HepG2 (cell line): ENCODE results near the gene MOBP. TPM values are rescaled to one million over a fixed set of nuclear protein-coding genes. Genes with fewer than 3 reads are reported as not detected.
A peak's percentile ranks its signal among the peaks of the same experiment; 100 is the strongest.
"Not testable (repeated sequence)": the region's sequence is repeated elsewhere in the genome, so short reads cannot be mapped to it uniquely, and the experiment has no call there.

Experiments used
- ATAC-seq: fragments of 200-7000 bp; cut with Tn5 transposase; 3 replicates; pipeline ENCODE4 v1.9.1; 2020; ENCODE audit warnings: mild to moderate bottlenecking, moderate library complexity
- BruUV-seq: library from RNA; stranded (reverse); fragments of 400-500 nt; replicated peaks from 2 replicates; lab custom pipeline; 2021; lab: Mats Ljungman, UMichigan
- CTCF ChIA-PET: fragments of 300-600 bp; formaldehyde crosslinking; extraction: SDS; loops from one replicate; lab custom pipeline; 2021; ENCODE audit warnings: low total read pairs, inconsistent platforms, low intra/inter-chr PET ratio; lab: Yijun Ruan, JAX
- POLR2A ChIA-PET: fragments of 350-600 bp; sonication (Branson Sonifier 250); formaldehyde crosslinking; loops from one replicate; lab custom pipeline; 2020; ENCODE audit warnings: antibody characterized with exemption, inconsistent platforms; lab: Yijun Ruan, JAX
- DNase-seq: peaks from one replicate; pipeline ENCODE4 v3.0.0-alpha.2; 2015; ENCODE audit warnings: low spot score
- FAIRE-seq: peaks from 3 replicates; lab custom pipeline; 2011; peaks lifted over from hg19 to GRCh38; lab: Jason Lieb, UNC
- H2AFZ ChIP-seq: one replicate; pipeline ENCODE4 v1.6.1; 2011; ENCODE audit warnings: low read length, inconsistent platforms
- H3K27ac ChIP-seq: fragments of 300-600 bp; 3 replicates; pipeline ENCODE4 v1.8.0; 2011; ENCODE audit warnings: mixed run types, mild to moderate bottlenecking, mixed read lengths, low read length, inconsistent platforms; ENCODE audit not compliant: insufficient read depth; ENCODE audit errors: extremely low read length
- H3K27me3 ChIP-seq, 2 experiments: fragments of 200-600 bp in 1 of 2; 2 replicates in 1 of 2; 3 replicates in 1 of 2; pipeline versions ENCODE4 v1.6.0 to v1.8.0; 2011; ENCODE audit warnings: low read length in 2 of 2, mild to moderate bottlenecking in 2 of 2, moderate library complexity in 2 of 2, inconsistent platforms in 1 of 2; ENCODE audit not compliant: insufficient read depth in 2 of 2, control insufficient read depth in 1 of 2
- H3K36me3 ChIP-seq, 2 experiments: fragments of 200-600 bp in 1 of 2; replicated peaks in 1 of 2; 2 replicates in 1 of 2; 3 replicates in 1 of 2; pipeline versions ENCODE4 v1.5.1 to v1.8.0; 2011; ENCODE audit warnings: low read length in 2 of 2, inconsistent platforms in 1 of 2; ENCODE audit not compliant: insufficient read depth in 2 of 2, control insufficient read depth in 1 of 2
- H3K4me1 ChIP-seq: 2 replicates; pipeline ENCODE4 v1.5.1; 2012; ENCODE audit warnings: low read length, inconsistent platforms; ENCODE audit not compliant: insufficient read depth
- H3K4me2 ChIP-seq: 2 replicates; pipeline ENCODE4 v1.6.0; 2011; ENCODE audit warnings: low read depth, low read length, inconsistent platforms
- H3K4me3 ChIP-seq, 3 experiments: fragments of 200-600 bp in 1 of 3; sonication (generic), shearing (Covaris generic) in 1 of 3; replicated peaks in 1 of 3; 2 replicates each; pipeline ENCODE4 v1.5.1; 2011 to 2016; ENCODE audit warnings: low read length in 3 of 3, inconsistent platforms in 2 of 3, low read depth in 2 of 3, mild to moderate bottlenecking in 2 of 3, control low read depth in 1 of 3, mixed read lengths in 1 of 3; ENCODE audit not compliant: insufficient read depth in 1 of 3
- H3K79me2 ChIP-seq: one replicate; pipeline ENCODE4 v1.6.1; 2011; ENCODE audit warnings: low read length, inconsistent platforms; ENCODE audit not compliant: insufficient read depth
- H3K9ac ChIP-seq: 2 replicates; pipeline ENCODE4 v1.6.0; 2011; ENCODE audit warnings: mild to moderate bottlenecking, low read depth, low read length, inconsistent platforms; ENCODE audit not compliant: insufficient read depth
- H3K9me3 ChIP-seq: 2 replicates; pipeline ENCODE4 v1.5.1; 2012; ENCODE audit warnings: mild to moderate bottlenecking, low read length
- H4K20me1 ChIP-seq: 2 replicates; pipeline ENCODE4 v1.6.0; 2011; ENCODE audit warnings: inconsistent platforms, mild to moderate bottlenecking, low read length, moderate library complexity; ENCODE audit not compliant: insufficient read depth
- ARNT2 ChIP-seq: sonication (generic); formaldehyde crosslinking; IDR thresholded peaks from 2 replicates; pipeline ENCODE4 v1.8.0; 2022; ENCODE audit warnings: mild to moderate bottlenecking, low read depth, missing genetic modification reagents, moderate library complexity
- KLF6 ChIP-seq: IDR thresholded peaks from 2 replicates; pipeline ENCODE4 v1.8.0; 2016; ENCODE audit warnings: missing biosample characterization, missing genetic modification reagents
- ZNF652 ChIP-seq: IDR thresholded peaks from 2 replicates; pipeline ENCODE4 v1.6.1; 2016; ENCODE audit warnings: low read depth, borderline replicate concordance
- WGBS: methylation state at CpG from one replicate; pipeline ENCODE4 v1.1.6; 2017; ENCODE audit warnings: low lambda C conversion rate; 5-methylcytosine and 5-hydroxymethylcytosine counted together
- in situ Hi-C: cut with HindIII; loops from 2 replicates; pipeline ENCODE4 v1.10.0; 2017; ENCODE audit warnings: low pct_unique_long_range_greater_than_20kb; ENCODE audit not compliant: extremely low pct_ligation_motif_present
- intact Hi-C: fragments of 100-400 bp; cut with micrococcal nuclease; formaldehyde crosslinking; loops from one replicate; pipeline ENCODE4 v1.10.0; 2022; ENCODE audit not compliant: unreplicated experiment
- polyA plus RNA-seq, 8 experiments: library from polyadenylated mRNA; depleted of rRNA in 3 of 8; stranded (reverse) in 7 of 8; unstranded in 1 of 8; fragments of >200 nt; fragmentation: Illumina TruSeq in 4 of 8; extraction: Trizol in 4 of 8; gene quantifications; 2 replicates each; pipeline versions ENCODE4 v1.2.1 to v1.2.3, GENCODE V29; 2011 to 2016; ENCODE audit warnings: low read depth in 4 of 8, missing spikeins in 1 of 8, mixed read lengths in 1 of 8; ENCODE audit not compliant: insufficient read depth in 1 of 8
- total RNA-seq, 5 experiments: library from RNA; depleted of rRNA; stranded (reverse); fragments of >200 nt; fragmentation: Illumina TruSeq; extraction: Trizol; gene quantifications; 2 replicates each; pipeline ENCODE4 v1.2.3, GENCODE V29; 2016; ENCODE audit warnings: low read depth in 1 of 5
- TF ChIP-seq, protein P1 (sequence below): sonication (generic); formaldehyde crosslinking; IDR thresholded peaks from 2 replicates; pipeline ENCODE4 v1.5.1; 2020; ENCODE audit warnings: missing genetic modification reagents, mild to moderate bottlenecking, borderline replicate concordance
- TF ChIP-seq, protein P2 (sequence below): sonication (generic); formaldehyde crosslinking; IDR thresholded peaks from 2 replicates; pipeline ENCODE4 v1.4.0; 2020; ENCODE audit warnings: missing genetic modification reagents

The MOBP gene
- total and polyA plus RNA-seq, 2 of the 13 experiments (the other 11 are each of a cell fraction or from before 2014, with no cell fraction given): not detected

DNA sequence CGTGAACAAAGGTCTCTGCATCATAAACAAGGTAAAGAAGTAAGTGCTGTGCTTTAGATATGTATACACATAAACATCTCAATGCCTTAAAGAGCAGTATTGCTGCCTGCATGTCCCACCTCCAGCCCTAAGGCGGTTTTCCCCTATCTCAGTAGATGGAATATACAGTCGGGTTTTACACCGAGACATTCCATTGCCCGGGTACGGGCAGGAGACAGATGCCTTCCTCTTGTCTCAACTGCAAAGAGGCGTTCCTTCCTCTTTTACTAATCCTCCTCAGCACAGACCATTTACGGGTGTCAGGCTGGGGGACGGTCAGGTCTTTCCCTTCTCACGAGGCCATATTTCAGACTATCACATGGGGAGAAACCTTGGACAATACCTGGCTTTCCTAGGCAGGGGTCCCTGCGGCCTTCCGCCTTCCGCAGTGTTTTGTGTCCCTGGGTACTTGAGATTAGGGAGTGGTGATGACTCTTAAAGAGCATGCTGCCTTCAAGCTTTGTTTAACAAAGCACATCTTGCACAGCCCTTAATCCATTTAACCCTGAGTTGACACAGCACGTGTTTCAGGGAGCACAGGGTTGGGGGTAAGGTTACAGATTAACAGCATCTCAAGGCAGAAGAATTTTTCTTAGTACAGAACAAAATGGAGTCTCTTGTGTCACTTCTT, 48.8 kb upstream of the MOBP start:
- H3K9me3 ChIP-seq, intact Hi-C loops, H3K27me3 ChIP-seq, H3K4me3 ChIP-seq, ATAC-seq, H3K36me3 ChIP-seq, H3K9ac ChIP-seq, H3K4me1 ChIP-seq, H3K4me2 ChIP-seq, DNase-seq, H2AFZ ChIP-seq, FAIRE-seq, H4K20me1 ChIP-seq, H3K27ac ChIP-seq, CTCF ChIA-PET, in situ Hi-C loops, BruUV-seq, H3K79me2 ChIP-seq, POLR2A ChIA-PET: not testable (repeated sequence)
- TF ChIP-seq ZNF652 (CRISPR knock-in tag): 0 out of 2 replicates have a peak, but pooled peaks have one; percentile 23
- WGBS: 60% methylated on average over 8 of the region's 14 CpGs

DNA sequence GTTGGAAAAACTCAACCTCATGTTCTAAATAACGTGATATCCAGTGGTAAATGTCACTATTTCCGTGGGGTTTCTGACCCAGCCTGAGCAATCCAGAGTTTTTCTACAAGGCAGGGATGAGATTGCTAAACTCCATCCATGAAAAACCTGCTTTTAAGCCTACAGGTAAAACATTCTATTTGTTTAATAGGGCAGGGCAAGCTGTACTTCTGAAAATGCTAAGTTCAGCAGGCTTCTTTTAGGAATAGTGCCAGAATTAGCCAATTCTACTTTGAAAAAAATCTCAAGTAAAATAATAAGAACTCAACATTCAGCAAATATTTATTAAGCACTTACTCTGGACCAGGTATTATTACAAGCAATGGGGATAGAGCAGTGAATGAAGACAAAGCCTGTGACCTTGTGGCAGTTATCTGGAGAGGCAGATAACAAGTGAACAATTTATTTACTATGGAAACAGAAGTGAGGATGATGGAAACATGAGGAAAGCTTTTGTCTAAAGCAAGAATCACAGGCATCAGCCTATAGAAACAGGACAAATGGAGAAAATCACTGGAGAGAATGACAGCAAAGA, 47.7 kb upstream of the MOBP start:
- ATAC-seq (no peak), DNase-seq (no peak), FAIRE-seq (no peak)
- H4K20me1 ChIP-seq: no peaks in the 10 kb centered on the region
- no TSS peak for BruUV-seq
- no peaks in the 10 kb centered on the region for H3K4me1 ChIP-seq
- H2AFZ ChIP-seq: no peak overlapping the region
- H3K4me2 ChIP-seq: no peak overlapping the region
- no peaks in the 10 kb centered on the region for H3K79me2 ChIP-seq
- H3K9ac ChIP-seq: no peak overlapping the region
- H3K27me3 ChIP-seq: no peaks in the 10 kb centered on the region
- H3K27ac ChIP-seq: no peak overlapping the region
- CTCF ChIA-PET: no interaction called here
- no peak for TF ChIP-seq KLF6
- TF ChIP-seq, protein P1, sequence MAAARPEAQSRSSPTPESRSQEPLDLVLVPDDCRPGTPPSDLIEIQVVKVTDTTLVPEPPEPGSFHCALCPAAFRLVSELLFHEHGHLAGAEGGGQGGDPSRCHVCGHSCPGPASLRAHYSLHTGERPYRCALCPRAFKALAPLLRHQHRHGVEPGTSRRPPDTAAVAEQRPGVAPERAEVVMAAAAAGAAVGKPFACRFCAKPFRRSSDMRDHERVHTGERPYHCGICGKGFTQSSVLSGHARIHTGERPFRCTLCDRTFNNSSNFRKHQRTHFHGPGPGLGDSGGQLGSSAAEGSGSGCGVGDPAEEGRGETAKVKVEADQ (CRISPR knock-in tag): no peak
- TF ChIP-seq, protein P2, sequence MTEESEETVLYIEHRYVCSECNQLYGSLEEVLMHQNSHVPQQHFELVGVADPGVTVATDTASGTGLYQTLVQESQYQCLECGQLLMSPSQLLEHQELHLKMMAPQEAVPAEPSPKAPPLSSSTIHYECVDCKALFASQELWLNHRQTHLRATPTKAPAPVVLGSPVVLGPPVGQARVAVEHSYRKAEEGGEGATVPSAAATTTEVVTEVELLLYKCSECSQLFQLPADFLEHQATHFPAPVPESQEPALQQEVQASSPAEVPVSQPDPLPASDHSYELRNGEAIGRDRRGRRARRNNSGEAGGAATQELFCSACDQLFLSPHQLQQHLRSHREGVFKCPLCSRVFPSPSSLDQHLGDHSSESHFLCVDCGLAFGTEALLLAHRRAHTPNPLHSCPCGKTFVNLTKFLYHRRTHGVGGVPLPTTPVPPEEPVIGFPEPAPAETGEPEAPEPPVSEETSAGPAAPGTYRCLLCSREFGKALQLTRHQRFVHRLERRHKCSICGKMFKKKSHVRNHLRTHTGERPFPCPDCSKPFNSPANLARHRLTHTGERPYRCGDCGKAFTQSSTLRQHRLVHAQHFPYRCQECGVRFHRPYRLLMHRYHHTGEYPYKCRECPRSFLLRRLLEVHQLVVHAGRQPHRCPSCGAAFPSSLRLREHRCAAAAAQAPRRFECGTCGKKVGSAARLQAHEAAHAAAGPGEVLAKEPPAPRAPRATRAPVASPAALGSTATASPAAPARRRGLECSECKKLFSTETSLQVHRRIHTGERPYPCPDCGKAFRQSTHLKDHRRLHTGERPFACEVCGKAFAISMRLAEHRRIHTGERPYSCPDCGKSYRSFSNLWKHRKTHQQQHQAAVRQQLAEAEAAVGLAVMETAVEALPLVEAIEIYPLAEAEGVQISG (CRISPR knock-in tag): no peak
- TF ChIP-seq ARNT2: no peak
- POLR2A ChIA-PET: no interaction called here
- no peaks in the 10 kb centered on the region for H3K9me3 ChIP-seq
- 17% methylated on average over 2 of the region's 2 CpGs for WGBS
- intact Hi-C loops (no loop called here), in situ Hi-C loops (no loop called here)
- no peak overlapping the region for H3K4me3 ChIP-seq
- H3K36me3 ChIP-seq: no peaks in the 10 kb centered on the region
